HEK293 (cell line): Measurements from ENCODE around the gene TBC1D30.

Experiments
- CTCF ChIP-seq: fragments of 450-650 bp; formaldehyde crosslinking; IDR thresholded peaks from 2 replicates; pipeline ENCODE4 v1.5.1; 2016; ENCODE audit warnings: missing biosample characterization, missing genetic modification characterization
- RBAK ChIP-seq: fragments of 450-650 bp; formaldehyde crosslinking; IDR thresholded peaks from 2 replicates; pipeline ENCODE4 v1.5.1; 2016; ENCODE audit warnings: missing biosample characterization, missing genetic modification characterization
- ZBTB10 ChIP-seq: fragments of 450-650 bp; formaldehyde crosslinking; IDR thresholded peaks from 2 replicates; pipeline ENCODE4 v1.5.1; 2016; ENCODE audit warnings: missing biosample characterization, missing genetic modification characterization
- ZNF175 ChIP-seq: fragments of 450-650 bp; formaldehyde crosslinking; IDR thresholded peaks from 2 replicates; pipeline ENCODE4 v1.5.1; 2016; ENCODE audit warnings: missing biosample characterization, missing genetic modification characterization
- ZNF302 ChIP-seq: fragments of 450-650 bp; formaldehyde crosslinking; IDR thresholded peaks from 2 replicates; pipeline ENCODE4 v1.5.1; 2016; ENCODE audit warnings: missing biosample characterization, missing genetic modification characterization, low read depth
- ZNF785 ChIP-seq: fragments of 450-650 bp; formaldehyde crosslinking; IDR thresholded peaks from 2 replicates; pipeline ENCODE4 v1.5.1; 2016; ENCODE audit warnings: missing biosample characterization, missing genetic modification characterization
- TF ChIP-seq, protein P1 (sequence below): fragments of 450-650 bp; formaldehyde crosslinking; IDR thresholded peaks from 2 replicates; pipeline ENCODE4 v1.5.1; 2016; ENCODE audit warnings: missing biosample characterization, missing genetic modification characterization

GRCh38 chr12:64875186-64875585, 50.7 kb downstream of the TBC1D30 start:
- TF ChIP-seq RBAK (no peak), CTCF (tag by site-specific recombination) (no peak), ZNF175 (tag by site-specific recombination) (no peak), ZBTB10 (tag by site-specific recombination) (no peak), ZNF785 (tag by site-specific recombination) (no peak), ZNF302 (tag by site-specific recombination) (no peak)
- TF ChIP-seq, protein P1, sequence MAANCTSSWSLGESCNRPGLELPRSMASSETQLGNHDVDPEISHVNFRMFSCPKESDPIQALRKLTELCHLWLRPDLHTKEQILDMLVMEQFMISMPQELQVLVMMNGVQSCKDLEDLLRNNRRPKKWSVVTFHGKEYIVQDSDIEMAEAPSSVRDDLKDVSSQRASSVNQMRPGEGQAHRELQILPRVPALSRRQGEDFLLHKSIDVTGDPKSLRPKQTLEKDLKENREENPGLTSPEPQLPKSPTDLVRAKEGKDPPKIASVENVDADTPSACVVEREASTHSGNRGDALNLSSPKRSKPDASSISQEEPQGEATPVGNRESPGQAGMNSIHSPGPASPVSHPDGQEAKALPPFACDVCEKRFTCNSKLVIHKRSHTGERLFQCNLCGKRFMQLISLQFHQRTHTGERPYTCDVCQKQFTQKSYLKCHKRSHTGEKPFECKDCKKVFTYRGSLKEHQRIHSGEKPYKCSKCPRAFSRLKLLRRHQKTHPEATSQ (tag by site-specific recombination): no peak
